Ovary (tissue), 9 donors: ENCODE results near the gene MAP1LC3B. TPM values are rescaled to one million over a fixed set of nuclear protein-coding genes. Genes with fewer than 3 reads are reported as not detected.
"Not testable (repeated sequence)": the region's sequence is repeated elsewhere in the genome, so short reads cannot be mapped to it uniquely, and the experiment has no call there.

Experiments
- DNase-seq, 5 donors: peaks; one replicate each; pipeline ENCODE4 v3.0.0-alpha.2; 2019 to 2020
- H3K27ac ChIP-seq, 2 donors: fragments of 200-600 bp; one replicate each; pipeline versions ENCODE4 v1.5.1 to v1.8.0; 2019 to 2022
- H3K27me3 ChIP-seq: fragments of 200-600 bp; one replicate; pipeline ENCODE4 v1.8.0; 2022
- H3K36me3 ChIP-seq: fragments of 200-600 bp; sonication (generic); one replicate; pipeline ENCODE4 v1.5.1; 2019
- H3K4me1 ChIP-seq: one replicate; pipeline ENCODE4 v1.8.1; 2013; ENCODE audit warnings: mild to moderate bottlenecking, moderate library complexity; ENCODE audit not compliant: insufficient read depth
- H3K4me3 ChIP-seq: fragments of 200-600 bp; sonication (generic); one replicate; pipeline ENCODE4 v1.5.1; 2017
- H3K9me3 ChIP-seq, 2 donors: fragments of 200-600 bp in 1 of 2; sonication (generic) in 1 of 2; one replicate each; pipeline versions ENCODE4 v1.5.1 to v1.8.1; 2013 to 2019; ENCODE audit warnings: mild to moderate bottlenecking in 1 of 2, moderate library complexity in 1 of 2
- CTCF ChIP-seq, 3 donors: fragments of 450-650 bp in 2 of 3; fragments of 200-600 bp in 1 of 3; IDR thresholded peaks; one replicate each; pipeline versions ENCODE4 v1.5.1 to v1.8.0; 2016 to 2022; ENCODE audit warnings: antibody characterized with exemption in 3 of 3, mild to moderate bottlenecking in 1 of 3
- EP300 ChIP-seq: sonication (generic); formaldehyde crosslinking; IDR thresholded peaks from one replicate; pipeline ENCODE4 v1.6.1; 2017; ENCODE audit warnings: antibody characterized with exemption
- POLR2A ChIP-seq: fragments of 450-650 bp; IDR thresholded peaks from one replicate; pipeline ENCODE4 v1.6.1; 2017; ENCODE audit warnings: antibody characterized with exemption, mild to moderate bottlenecking, moderate library complexity
- WGBS, 3 donors: extraction: QIAGEN DNeasy Blood & Tissue Kit in 1 of 3; methylation state at CpG; one replicate each; pipeline versions ENCODE4 v1.1.5 to v1.1.7; 2013 to 2017; 5-methylcytosine and 5-hydroxymethylcytosine counted together
- intact Hi-C, 4 donors: fragments of 100-400 bp; cut with DNase I; formaldehyde crosslinking; loops; one replicate each; pipeline versions ENCODE4 v1.11.0 to v1.15.1; 2022 to 2023
- polyA plus RNA-seq, 2 donors: library from polyadenylated mRNA; stranded (reverse); fragments of 200-250 nt in 1 of 2; fragments of 350-450 nt in 1 of 2; fragmentation: Illumina TruSeq in 1 of 2; extraction: RNeasy Lipid Tissue Mini Kit (QIAGEN cat#74804) in 1 of 2; gene quantifications; one replicate each; pipeline ENCODE4 v1.2.3, GENCODE V29; 2013 to 2014
- total RNA-seq, 7 donors: library from RNA; depleted of rRNA in 2 of 7; stranded (reverse); fragments of >200 nt in 2 of 7; fragmentation: NEBNext Ultra II Directional in 3 of 7; extraction: Animal tissue kit (Norgen Biotek cat#: 25700) in 3 of 7; gene quantifications; one replicate each; pipeline versions ENCODE4 v1.1.0 to v1.2.4, GENCODE V29; 2016 to 2023
- donor health status: DM: no; HTN: no; CAD: no; lungs with moderate emphysema.
- donor health status: DM: no; HTN: no; CAD: no.
- donor health status: Bipolar disorder and iron deficiency.
- donor health status: DM: yes; HTN: yes; CAD: no.
- donor health status: DM: no; HTN: no; CAD: no.
- donor health status: DM: yes; HTN: yes; CAD: no.

Gene MAP1LC3B
- total and polyA plus RNA-seq, 9 donors, result 32.9 to 110 (median 44.6) TPM

- no peak for TF ChIP-seq POLR2A
- TF ChIP-seq CTCF (IDR thresholded peaks at IDR 0.05), result no peak
- no peak for TF ChIP-seq EP300
- H3K4me3 ChIP-seq, result no peak overlapping the region
- intact Hi-C loops, result loop anchor here in 1 of 4 donors (10.0 kb wide), 1 partner anchor 64 kb away; no protein-coding TSS in a partner anchor
- peaks cover 8% of the 10 kb centered on the region for H3K4me1 ChIP-seq
- no peaks in the 10 kb centered on the region for H3K36me3 ChIP-seq
- H3K9me3 ChIP-seq, result no peaks in the 10 kb centered on the region
- WGBS, 3 donors, result 23 to 36% (median 26%) methylated on average over 1 of the region's 1 CpG
- no peak for DNase-seq
- no peaks in the 10 kb centered on the region for H3K27me3 ChIP-seq
- H3K27ac ChIP-seq, result peak overlapping the region; percentile 36 to 89
Observed at GRCh38 chr16:87388818-87389134, 3.4 kb upstream of the MAP1LC3B start.

- TF ChIP-seq POLR2A (no peak), EP300 (no peak), CTCF (IDR thresholded peaks at IDR 0.05) (no peak)
- H3K4me3 ChIP-seq, result no peak overlapping the region
- no peaks in the 10 kb centered on the region for H3K36me3 ChIP-seq
- H3K27me3 ChIP-seq, result no peaks in the 10 kb centered on the region
- peak in 1 of 5 donors; percentile 5 for DNase-seq
- H3K27ac ChIP-seq, result no peak overlapping the region
- H3K9me3 ChIP-seq, result no peaks in the 10 kb centered on the region
- peaks cover 8% of the 10 kb centered on the region for H3K4me1 ChIP-seq
- intact Hi-C loops, result loop anchor here in 1 of 4 donors (10.0 kb wide), 1 partner anchor 64 kb away; no protein-coding TSS in a partner anchor
- 86 to 89% (median 86%) methylated on average over 5 of the region's 5 CpGs for WGBS, 3 donors
Observed at GRCh38 chr16:87389245-87389644, 2.9 kb upstream of the MAP1LC3B start.

- not testable (repeated sequence) for H3K4me1 ChIP-seq, H3K27ac ChIP-seq, H3K9me3 ChIP-seq, H3K4me3 ChIP-seq, H3K27me3 ChIP-seq, H3K36me3 ChIP-seq
- 93 to 96% (median 95%) methylated on average over 9 of the region's 9 CpGs for WGBS, 3 donors
- intact Hi-C loops, result loop anchor here in 2 of 4 donors (5.0 to 10.0 kb wide), 3 partner anchors 65 to 247 kb away; partner anchors contain the start of gene C16orf95 (in 1 of the 2)
- DNase-seq, result peak in 1 of 5 donors; percentile 28
Observed at GRCh38 chr16:87389914-87390313, 2.2 kb upstream of the MAP1LC3B start.

- peak in 4 of 5 donors; percentile 38 to 57 (median 52) for DNase-seq
- intact Hi-C loops, result loop anchor here in 2 of 4 donors (5.0 kb wide), 2 partner anchors 73 to 247 kb away; partner anchors contain the start of gene C16orf95 (in 1 of the 2)
- Histone ChIP-seq H3K27ac (peak overlapping the region in 1 of 2 donors; percentile 97), H3K36me3 (no peaks in the 10 kb centered on the region), H3K4me3 (no peak overlapping the region), H3K27me3 (no peaks in the 10 kb centered on the region), H3K4me1 (peaks cover 8% of the 10 kb centered on the region), H3K9me3 (no peaks in the 10 kb centered on the region)
- TF ChIP-seq EP300 (no peak), CTCF (IDR thresholded peaks at IDR 0.05) (no peak), POLR2A (no peak)
- WGBS, 3 donors, result 93 to 94% (median 94%) methylated on average over 24 of the region's 24 CpGs
Observed at GRCh38 chr16:87390641-87391323, 1.4 kb upstream of the MAP1LC3B start.

- intact Hi-C loops, result loop anchor here in 2 of 4 donors (5.0 kb wide), 2 partner anchors 74 to 246 kb away; partner anchors contain the start of gene C16orf95 (in 1 of the 2)
- no peaks in the 10 kb centered on the region for H3K36me3 ChIP-seq
- H3K4me3 ChIP-seq, result peak overlapping the region; percentile 73
- no peaks in the 10 kb centered on the region for H3K9me3 ChIP-seq
- H3K27ac ChIP-seq, result peak overlapping the region; percentile 97
- H3K27me3 ChIP-seq, result no peaks in the 10 kb centered on the region
- WGBS, 3 donors, result 7 to 17% (median 12%) methylated on average over 18 to 44 of the region's 44 CpGs
- TF ChIP-seq POLR2A (no peak), CTCF (IDR thresholded peaks at IDR 0.05) (no peak), EP300 (no peak)
- DNase-seq, result peak in 4 of 5 donors; percentile 62 to 75 (median 73)
- H3K4me1 ChIP-seq, result peaks cover 8% of the 10 kb centered on the region
Observed at GRCh38 chr16:87391324-87391949, 699 bp upstream of the MAP1LC3B start.
